ENCODE results near the gene CPZ.

DNA sequence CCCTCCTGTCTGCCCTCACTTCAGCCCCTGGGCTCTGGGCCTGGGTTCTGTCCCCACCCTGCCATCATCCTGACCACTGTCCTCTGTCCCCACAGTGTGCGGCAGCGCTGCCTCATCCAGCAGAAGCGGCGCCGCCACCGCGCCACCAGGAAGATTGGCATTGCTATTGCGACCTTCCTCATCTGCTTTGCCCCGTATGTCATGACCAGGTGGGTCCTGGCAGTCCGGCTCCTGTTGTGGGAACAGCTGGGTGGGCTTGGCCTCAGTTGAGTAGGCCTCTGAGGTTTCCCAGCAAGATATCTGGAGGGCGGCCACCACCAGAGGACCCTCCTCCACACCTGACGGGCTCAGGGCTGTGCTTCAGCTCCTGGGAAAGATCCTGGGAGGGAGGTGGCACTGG is 10.1 kb upstream of the CPZ start:
- TF ChIP-seq, protein P1, sequence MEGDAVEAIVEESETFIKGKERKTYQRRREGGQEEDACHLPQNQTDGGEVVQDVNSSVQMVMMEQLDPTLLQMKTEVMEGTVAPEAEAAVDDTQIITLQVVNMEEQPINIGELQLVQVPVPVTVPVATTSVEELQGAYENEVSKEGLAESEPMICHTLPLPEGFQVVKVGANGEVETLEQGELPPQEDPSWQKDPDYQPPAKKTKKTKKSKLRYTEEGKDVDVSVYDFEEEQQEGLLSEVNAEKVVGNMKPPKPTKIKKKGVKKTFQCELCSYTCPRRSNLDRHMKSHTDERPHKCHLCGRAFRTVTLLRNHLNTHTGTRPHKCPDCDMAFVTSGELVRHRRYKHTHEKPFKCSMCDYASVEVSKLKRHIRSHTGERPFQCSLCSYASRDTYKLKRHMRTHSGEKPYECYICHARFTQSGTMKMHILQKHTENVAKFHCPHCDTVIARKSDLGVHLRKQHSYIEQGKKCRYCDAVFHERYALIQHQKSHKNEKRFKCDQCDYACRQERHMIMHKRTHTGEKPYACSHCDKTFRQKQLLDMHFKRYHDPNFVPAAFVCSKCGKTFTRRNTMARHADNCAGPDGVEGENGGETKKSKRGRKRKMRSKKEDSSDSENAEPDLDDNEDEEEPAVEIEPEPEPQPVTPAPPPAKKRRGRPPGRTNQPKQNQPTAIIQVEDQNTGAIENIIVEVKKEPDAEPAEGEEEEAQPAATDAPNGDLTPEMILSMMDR (IDR thresholded peaks at IDR 0.05): no peak
- no peak for TF ChIP-seq POLR2A (IDR thresholded peaks at IDR 0.05)
